Effector memory CD4-positive, alpha-beta T cell (primary cell): ENCODE data around the gene TRIO.

Source experiments
- DNase-seq, 3 donors: peaks; one replicate each; pipeline ENCODE4 v3.0.0-alpha.2; 2020
- H3K27ac ChIP-seq: 2 replicates; pipeline ENCODE4 v1.7.0; 2013; ENCODE audit warnings: mild to moderate bottlenecking, low read length, moderate library complexity; ENCODE audit not compliant: insufficient read depth, poor library complexity, severe bottlenecking
- H3K27me3 ChIP-seq: replicated peaks from 2 replicates; pipeline ENCODE4 v1.7.0; 2013; ENCODE audit warnings: mild to moderate bottlenecking, low read length; ENCODE audit not compliant: insufficient read depth, control insufficient read depth, poor library complexity, severe bottlenecking
- H3K36me3 ChIP-seq: 2 replicates; pipeline ENCODE4 v1.7.0; 2013; ENCODE audit warnings: mild to moderate bottlenecking, low read length, moderate library complexity; ENCODE audit not compliant: control insufficient read depth, insufficient read depth
- H3K4me1 ChIP-seq: 2 replicates; pipeline ENCODE4 v1.7.0; 2013; ENCODE audit warnings: low read length, mild to moderate bottlenecking; ENCODE audit not compliant: control insufficient read depth, insufficient read depth, poor library complexity, severe bottlenecking
- H3K4me3 ChIP-seq: 2 replicates; pipeline ENCODE4 v1.7.0; 2013; ENCODE audit warnings: low read length, low read depth, mild to moderate bottlenecking; ENCODE audit not compliant: insufficient read depth, poor library complexity, severe bottlenecking
- H3K9me3 ChIP-seq: 2 replicates; pipeline ENCODE4 v1.7.0; 2013; ENCODE audit warnings: mild to moderate bottlenecking, low read length, moderate library complexity; ENCODE audit not compliant: control insufficient read depth

The TRIO gene

GRCh38 chr5:14144586-14145434 lies 1.7 kb downstream of the TRIO start:
- Histone ChIP-seq H3K36me3 (no peaks in the 10 kb centered on the region), H3K4me1 (peaks cover 5% of the 10 kb centered on the region), H3K27ac (no peak overlapping the region), H3K9me3 (no peaks in the 10 kb centered on the region), H3K4me3 (peak overlapping the region; percentile 59), H3K27me3 (no peaks in the 10 kb centered on the region)
- DNase-seq, result peak in 2 of 3 donors; percentile 5 to 9

- Histone ChIP-seq H3K4me1 (peaks cover 5% of the 10 kb centered on the region), H3K27me3 (no peaks in the 10 kb centered on the region), H3K36me3 (no peaks in the 10 kb centered on the region), H3K4me3 (no peak overlapping the region), H3K9me3 (no peaks in the 10 kb centered on the region), H3K27ac (no peak overlapping the region)
- no peak for DNase-seq
Measured at GRCh38 chr5:14145435-14146334, 2.5 kb downstream of the TRIO start.

- Histone ChIP-seq H3K4me3 (no peak overlapping the region), H3K4me1 (peaks cover 5% of the 10 kb centered on the region), H3K27ac (no peak overlapping the region), H3K9me3 (no peaks in the 10 kb centered on the region), H3K27me3 (no peaks in the 10 kb centered on the region), H3K36me3 (no peaks in the 10 kb centered on the region)
- DNase-seq, result no peak
Measured at GRCh38 chr5:14146725-14147124, 3.6 kb downstream of the TRIO start.

- no peaks in the 10 kb centered on the region for H3K9me3 ChIP-seq
- no peak overlapping the region for H3K4me3 ChIP-seq
- H3K36me3 ChIP-seq, result no peaks in the 10 kb centered on the region
- H3K4me1 ChIP-seq, result peaks cover 4% of the 10 kb centered on the region
- no peak for DNase-seq
- no peak overlapping the region for H3K27ac ChIP-seq
- no peaks in the 10 kb centered on the region for H3K27me3 ChIP-seq
Measured at GRCh38 chr5:14147210-14147609, 4.1 kb downstream of the TRIO start.

- H3K27ac ChIP-seq, result no peak overlapping the region
- no peaks in the 10 kb centered on the region for H3K27me3 ChIP-seq
- DNase-seq, result no peak
- H3K36me3 ChIP-seq, result no peaks in the 10 kb centered on the region
- no peak overlapping the region for H3K4me3 ChIP-seq
- no peaks in the 10 kb centered on the region for H3K4me1 ChIP-seq
- no peaks in the 10 kb centered on the region for H3K9me3 ChIP-seq
Measured at GRCh38 chr5:14148483-14148882, 5.3 kb downstream of the TRIO start.

- Histone ChIP-seq H3K27ac (no peak overlapping the region), H3K9me3 (no peaks in the 10 kb centered on the region), H3K36me3 (no peaks in the 10 kb centered on the region), H3K4me1 (no peaks in the 10 kb centered on the region), H3K27me3 (no peaks in the 10 kb centered on the region), H3K4me3 (no peak overlapping the region)
- no peak for DNase-seq
Measured at GRCh38 chr5:14148890-14149671, 5.9 kb downstream of the TRIO start.

- DNase-seq, result no peak
- Histone ChIP-seq H3K4me1 (no peaks in the 10 kb centered on the region), H3K9me3 (no peaks in the 10 kb centered on the region), H3K27ac (no peak overlapping the region), H3K36me3 (no peaks in the 10 kb centered on the region), H3K27me3 (no peaks in the 10 kb centered on the region), H3K4me3 (no peak overlapping the region)
Measured at GRCh38 chr5:14149672-14150274, 6.6 kb downstream of the TRIO start.

- Histone ChIP-seq H3K27me3 (no peaks in the 10 kb centered on the region), H3K9me3 (no peaks in the 10 kb centered on the region), H3K27ac (no peak overlapping the region), H3K36me3 (no peaks in the 10 kb centered on the region), H3K4me3 (no peak overlapping the region), H3K4me1 (no peaks in the 10 kb centered on the region)
- no peak for DNase-seq
Measured at GRCh38 chr5:14151416-14151815, 8.3 kb downstream of the TRIO start.

- no peaks in the 10 kb centered on the region for H3K27me3 ChIP-seq
- no peak overlapping the region for H3K27ac ChIP-seq
- no peaks in the 10 kb centered on the region for H3K4me1 ChIP-seq
- no peaks in the 10 kb centered on the region for H3K36me3 ChIP-seq
- H3K9me3 ChIP-seq, result no peaks in the 10 kb centered on the region
- DNase-seq, result no peak
- H3K4me3 ChIP-seq, result no peak overlapping the region
Measured at GRCh38 chr5:14153071-14153864, 10.1 kb downstream of the TRIO start.
